ENCODE data around the gene BGLAP. TPM values are rescaled to one million over a fixed set of nuclear protein-coding genes. Genes with fewer than 3 reads are reported as not detected.

Gene BGLAP
- 2.2 TPM for polyA plus RNA-seq (2012; ENCODE audit: insufficient read length, low read depth)

DNA sequence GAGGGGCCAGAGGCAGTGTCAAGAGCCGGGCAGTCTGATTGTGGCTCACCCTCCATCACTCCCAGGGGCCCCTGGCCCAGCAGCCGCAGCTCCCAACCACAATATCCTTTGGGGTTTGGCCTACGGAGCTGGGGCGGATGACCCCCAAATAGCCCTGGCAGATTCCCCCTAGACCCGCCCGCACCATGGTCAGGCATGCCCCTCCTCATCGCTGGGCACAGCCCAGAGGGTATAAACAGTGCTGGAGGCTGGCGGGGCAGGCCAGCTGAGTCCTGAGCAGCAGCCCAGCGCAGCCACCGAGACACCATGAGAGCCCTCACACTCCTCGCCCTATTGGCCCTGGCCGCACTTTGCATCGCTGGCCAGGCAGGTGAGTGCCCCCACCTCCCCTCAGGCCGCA, at the start of gene BGLAP:
TSS of gene BGLAP (plus strand) at position 259 of the 400 bp plus-strand sequence. CDS start at position 307, 48 bp downstream.
- TF ChIP-seq FOXP2 (optimal IDR thresholded peaks at IDR 0.05; ENCODE audit: borderline replicate concordance, extremely low read depth, extremely low read length, insufficient read depth) (no peak), SIN3A (IDR thresholded peaks at IDR 0.05; ENCODE audit: borderline replicate concordance, insufficient read depth, low read length) (no peak), POLR2AphosphoS5 (IDR thresholded peaks at IDR 0.05; ENCODE audit: low read depth, low read length) (no peak), TAF1 (IDR thresholded peaks at IDR 0.05; ENCODE audit: borderline replicate concordance, insufficient read depth, low read length) (no peak), REST (IDR thresholded peaks at IDR 0.05; ENCODE audit: insufficient read depth in 1 of 2, low read depth in 2 of 2, low read length in 2 of 2) (no peak)

DNA sequence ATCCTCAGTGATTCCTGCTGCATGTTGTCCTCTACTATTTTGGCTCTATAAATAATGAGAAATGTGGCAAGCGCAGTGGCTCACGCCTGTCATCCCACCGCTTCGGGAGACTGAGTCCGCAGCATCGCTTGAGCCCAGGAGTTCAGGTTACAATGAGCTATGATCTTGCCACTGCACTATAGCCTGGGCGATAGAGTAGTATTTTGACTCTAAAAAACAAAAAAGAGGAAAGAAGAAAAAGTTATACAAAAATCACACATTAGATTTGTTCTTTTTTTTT, 48.8 kb upstream of the BGLAP start:
- TF ChIP-seq TAF1 (IDR thresholded peaks at IDR 0.05; ENCODE audit: borderline replicate concordance, insufficient read depth, low read length): no peak
- TF ChIP-seq SIN3A (IDR thresholded peaks at IDR 0.05; ENCODE audit: borderline replicate concordance, insufficient read depth, low read length): no peak
- TF ChIP-seq POLR2AphosphoS5 (IDR thresholded peaks at IDR 0.05; ENCODE audit: low read depth, low read length): no peak
- no peak for TF ChIP-seq REST (IDR thresholded peaks at IDR 0.05; ENCODE audit: insufficient read depth in 1 of 2, low read depth in 2 of 2, low read length in 2 of 2)
- no peak for TF ChIP-seq FOXP2 (optimal IDR thresholded peaks at IDR 0.05; ENCODE audit: borderline replicate concordance, extremely low read depth, extremely low read length, insufficient read depth)

DNA sequence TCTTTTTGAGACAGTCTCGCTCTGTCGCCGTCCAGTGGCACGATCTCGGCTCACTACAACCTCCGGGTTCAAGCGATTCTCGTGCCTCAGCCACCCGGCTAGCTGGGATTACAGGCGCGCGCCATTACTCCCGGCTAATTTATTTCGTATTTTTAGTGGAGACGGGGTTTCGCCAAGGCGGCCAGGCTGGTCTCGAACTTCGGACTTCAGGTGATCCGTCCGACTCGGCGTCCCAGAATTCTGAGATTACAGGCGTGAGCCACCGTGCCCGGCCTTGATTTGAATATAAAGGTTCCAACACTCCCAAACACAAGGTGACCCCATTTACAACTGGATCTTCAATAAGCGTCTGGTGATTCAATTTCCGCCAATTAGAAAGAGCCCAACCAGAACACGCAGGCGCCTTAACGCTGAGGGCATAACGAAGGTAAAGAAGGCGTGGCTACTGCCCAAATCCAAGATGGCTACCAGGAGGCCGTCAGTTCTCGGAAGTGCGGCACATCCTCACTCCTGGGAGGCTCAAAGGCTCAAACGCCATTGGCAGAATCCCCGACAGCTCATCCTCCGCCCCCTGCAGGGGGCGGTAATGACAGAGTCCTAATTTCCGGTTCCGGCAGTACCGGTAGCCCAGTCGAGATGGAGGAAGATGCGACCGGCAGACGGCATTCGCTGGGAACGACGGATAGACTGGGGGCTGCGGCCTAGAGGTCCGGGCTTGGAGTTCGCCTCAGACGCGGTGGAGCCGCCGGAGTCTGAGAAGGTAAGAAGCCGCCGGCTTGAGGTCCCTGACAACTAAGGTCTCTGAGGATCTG, 48.3 kb upstream of the BGLAP start, which contains the start of gene SLC25A44:
TSS of gene SLC25A44 (plus strand) at position 617 of the 812 bp plus-strand sequence. CDS start 5,744 bp downstream, outside the sequence.
- TF ChIP-seq FOXP2 (optimal IDR thresholded peaks at IDR 0.05; ENCODE audit: borderline replicate concordance, extremely low read depth, extremely low read length, insufficient read depth) (no peak), REST (IDR thresholded peaks at IDR 0.05; ENCODE audit: insufficient read depth in 1 of 2, low read depth in 2 of 2, low read length in 2 of 2) (no peak; a peak in 1 of 4 replicates), TAF1 (IDR thresholded peaks at IDR 0.05; ENCODE audit: borderline replicate concordance, insufficient read depth, low read length) (peak; percentile 78; the same call in 1 of the 2 replicates), POLR2AphosphoS5 (IDR thresholded peaks at IDR 0.05; ENCODE audit: low read depth, low read length) (peak; percentile 81), SIN3A (IDR thresholded peaks at IDR 0.05; ENCODE audit: borderline replicate concordance, insufficient read depth, low read length) (peak; percentile 29; the same call in 1 of the 2 replicates)

GRCh38 chr1:156194300-156194652, 47.7 kb upstream of the BGLAP start:
- no peak; a peak in 1 of 4 replicates for TF ChIP-seq REST (IDR thresholded peaks at IDR 0.05; ENCODE audit: insufficient read depth in 1 of 2, low read depth in 2 of 2, low read length in 2 of 2)
- TF ChIP-seq FOXP2 (optimal IDR thresholded peaks at IDR 0.05; ENCODE audit: borderline replicate concordance, extremely low read depth, extremely low read length, insufficient read depth): no peak
- TF ChIP-seq SIN3A (IDR thresholded peaks at IDR 0.05; ENCODE audit: borderline replicate concordance, insufficient read depth, low read length): no peak
- no peak for TF ChIP-seq POLR2AphosphoS5 (IDR thresholded peaks at IDR 0.05; ENCODE audit: low read depth, low read length)
- TF ChIP-seq TAF1 (IDR thresholded peaks at IDR 0.05; ENCODE audit: borderline replicate concordance, insufficient read depth, low read length): no peak
